IgD-negative memory B cell (primary cell): ENCODE data around the gene UGCG. TPM values are rescaled to one million over a fixed set of nuclear protein-coding genes. Genes with fewer than 3 reads are reported as not detected.
"Not testable (repeated sequence)": the region's sequence is repeated elsewhere in the genome, so short reads cannot be mapped to it uniquely, and the experiment has no call there.

Experiments
- H3K27ac Mint-ChIP-seq, 3 donors: one replicate each; pipeline ENCODE4 v1.8.0; 2020 to 2022; ENCODE audit warnings: mild to moderate bottlenecking in 3 of 3, mixed read lengths in 3 of 3, moderate library complexity in 1 of 3
- H3K27me3 Mint-ChIP-seq: one replicate; pipeline ENCODE4 v1.8.0; 2021; ENCODE audit warnings: mixed read lengths
- H3K36me3 Mint-ChIP-seq: one replicate; pipeline ENCODE4 v1.8.0; 2020; ENCODE audit warnings: mild to moderate bottlenecking, mixed read lengths
- H3K4me1 Mint-ChIP-seq, 3 donors: one replicate each; pipeline ENCODE4 v1.8.0; 2020 to 2022; ENCODE audit warnings: mixed read lengths in 3 of 3, mild to moderate bottlenecking in 1 of 3
- H3K4me3 Mint-ChIP-seq, 4 donors: one replicate each; pipeline ENCODE4 v1.8.0; 2020 to 2022; ENCODE audit warnings: mild to moderate bottlenecking in 4 of 4, mixed read lengths in 4 of 4, moderate library complexity in 3 of 4
- H3K9me3 Mint-ChIP-seq, 3 donors: one replicate each; pipeline ENCODE4 v1.8.0; 2020 to 2021; ENCODE audit warnings: mixed read lengths in 3 of 3, mild to moderate bottlenecking in 1 of 3
- polyA plus RNA-seq: library from polyadenylated mRNA; unstranded; fragments of 300-500 nt; fragmentation: Illumina TruSeq; gene quantifications from one replicate; pipeline ENCODE4 v1.2.3, GENCODE V29; 2021

UGCG gene
- polyA plus RNA-seq, 1 donor from 2014 or later = 23.7 TPM

- Mint-ChIP-seq H3K4me1 (peaks cover 35 to 43% (median 38%) of the 10 kb centered on the region in 3 donors), H3K4me3 (no peak overlapping the region), H3K9me3 (no peaks in the 10 kb centered on the region), H3K27ac (peak overlapping the region in 1 of 3 donors; percentile 83), H3K27me3 (no peaks in the 10 kb centered on the region), H3K36me3 (peaks cover 3% of the 10 kb centered on the region)
Measured at GRCh38 chr9:111902391-111903139, 6.0 kb downstream of the UGCG start.

- peak overlapping the region in 2 of 4 donors; percentile 9 to 34 for H3K4me3 Mint-ChIP-seq
- H3K4me1 Mint-ChIP-seq = peaks cover 43 to 52% (median 47%) of the 10 kb centered on the region in 3 donors
- H3K27ac Mint-ChIP-seq = peak overlapping the region in 1 of 3 donors; percentile 83
- H3K36me3 Mint-ChIP-seq, H3K27me3 Mint-ChIP-seq, H3K9me3 Mint-ChIP-seq: not testable (repeated sequence)
Measured at GRCh38 chr9:111903535-111903934, 6.9 kb downstream of the UGCG start.

- H3K27ac Mint-ChIP-seq = peak overlapping the region in 1 of 3 donors; percentile 83
- H3K4me3 Mint-ChIP-seq = peak overlapping the region in 3 of 4 donors; percentile 9 to 34 (median 21)
- H3K36me3 Mint-ChIP-seq = peaks cover 3% of the 10 kb centered on the region
- H3K4me1 Mint-ChIP-seq = peaks cover 47 to 57% (median 48%) of the 10 kb centered on the region in 3 donors
- no peaks in the 10 kb centered on the region for H3K9me3 Mint-ChIP-seq
- no peaks in the 10 kb centered on the region for H3K27me3 Mint-ChIP-seq
Measured at GRCh38 chr9:111904026-111904425, 7.4 kb downstream of the UGCG start.

GRCh38 chr9:111904891-111905291 lies 8.3 kb downstream of the UGCG start:
- peak overlapping the region in 2 of 4 donors; percentile 4 to 48 for H3K4me3 Mint-ChIP-seq
- H3K4me1 Mint-ChIP-seq = peaks cover 54 to 63% (median 55%) of the 10 kb centered on the region in 3 donors
- H3K27me3 Mint-ChIP-seq = no peaks in the 10 kb centered on the region
- H3K27ac Mint-ChIP-seq = peak overlapping the region in 2 of 3 donors; percentile 7 to 67
- no peaks in the 10 kb centered on the region for H3K9me3 Mint-ChIP-seq
- H3K36me3 Mint-ChIP-seq = peaks cover 3% of the 10 kb centered on the region

GRCh38 chr9:111907147-111907546 lies 10.5 kb downstream of the UGCG start:
- H3K36me3 Mint-ChIP-seq = peaks cover 3% of the 10 kb centered on the region
- no peaks in the 10 kb centered on the region for H3K9me3 Mint-ChIP-seq
- peak overlapping the region in 2 of 3 donors; percentile 61 to 65 for H3K27ac Mint-ChIP-seq
- H3K27me3 Mint-ChIP-seq = no peaks in the 10 kb centered on the region
- H3K4me3 Mint-ChIP-seq = peak overlapping the region in 3 of 4 donors; percentile 18 to 77 (median 41)
- peaks cover 66 to 77% (median 68%) of the 10 kb centered on the region in 3 donors for H3K4me1 Mint-ChIP-seq

- Mint-ChIP-seq H3K4me3 (peak overlapping the region; percentile 12 to 67 (median 60)), H3K9me3 (no peaks in the 10 kb centered on the region), H3K36me3 (peaks cover 3% of the 10 kb centered on the region), H3K27me3 (no peaks in the 10 kb centered on the region), H3K27ac (peak overlapping the region in 2 of 3 donors; percentile 30 to 84), H3K4me1 (peaks cover 69 to 86% (median 76%) of the 10 kb centered on the region in 3 donors)
Measured at GRCh38 chr9:111909444-111909843, 12.8 kb downstream of the UGCG start.

GRCh38 chr9:111910428-111910827 lies 13.8 kb downstream of the UGCG start:
- peaks cover 5% of the 10 kb centered on the region for H3K36me3 Mint-ChIP-seq
- peak overlapping the region in 3 of 4 donors; percentile 10 to 65 (median 15) for H3K4me3 Mint-ChIP-seq
- no peaks in the 10 kb centered on the region for H3K9me3 Mint-ChIP-seq
- H3K4me1 Mint-ChIP-seq = peaks cover 73 to 84% (median 76%) of the 10 kb centered on the region in 3 donors
- H3K27me3 Mint-ChIP-seq = no peaks in the 10 kb centered on the region
- peak overlapping the region in 2 of 3 donors; percentile 34 to 55 for H3K27ac Mint-ChIP-seq

GRCh38 chr9:111913159-111913558 lies 16.5 kb downstream of the UGCG start:
- Mint-ChIP-seq H3K27ac (peak overlapping the region in 2 of 3 donors; percentile 33 to 49), H3K4me1 (peaks cover 69 to 76% (median 69%) of the 10 kb centered on the region in 3 donors), H3K36me3 (peaks cover 7% of the 10 kb centered on the region), H3K9me3 (no peaks in the 10 kb centered on the region), H3K4me3 (peak overlapping the region in 3 of 4 donors; percentile 6 to 89 (median 55)), H3K27me3 (no peaks in the 10 kb centered on the region)

- peak overlapping the region; percentile 32 to 89 (median 48) for H3K4me3 Mint-ChIP-seq
- peak overlapping the region in 2 of 3 donors; percentile 72 to 92 for H3K27ac Mint-ChIP-seq
- H3K9me3 Mint-ChIP-seq = no peaks in the 10 kb centered on the region
- no peaks in the 10 kb centered on the region for H3K27me3 Mint-ChIP-seq
- H3K36me3 Mint-ChIP-seq = peaks cover 11% of the 10 kb centered on the region
- peaks cover 65 to 67% (median 65%) of the 10 kb centered on the region in 3 donors for H3K4me1 Mint-ChIP-seq
Measured at GRCh38 chr9:111914749-111915424, 18.3 kb downstream of the UGCG start.

- H3K9me3 Mint-ChIP-seq = no peaks in the 10 kb centered on the region
- peaks cover 11% of the 10 kb centered on the region for H3K36me3 Mint-ChIP-seq
- H3K4me3 Mint-ChIP-seq = peak overlapping the region in 3 of 4 donors; percentile 34 to 75 (median 61)
- no peaks in the 10 kb centered on the region for H3K27me3 Mint-ChIP-seq
- H3K27ac Mint-ChIP-seq = peak overlapping the region in 2 of 3 donors; percentile 72 to 92
- peaks cover 63 to 67% (median 65%) of the 10 kb centered on the region in 3 donors for H3K4me1 Mint-ChIP-seq
Measured at GRCh38 chr9:111915425-111915758, 18.8 kb downstream of the UGCG start.

GRCh38 chr9:111916234-111916645 lies 19.6 kb downstream of the UGCG start:
- no peaks in the 10 kb centered on the region for H3K9me3 Mint-ChIP-seq
- H3K4me3 Mint-ChIP-seq = peak overlapping the region in 2 of 4 donors; percentile 23 to 70
- no peaks in the 10 kb centered on the region for H3K27me3 Mint-ChIP-seq
- H3K4me1 Mint-ChIP-seq = peaks cover 55 to 58% (median 58%) of the 10 kb centered on the region in 3 donors
- H3K36me3 Mint-ChIP-seq = peaks cover 11% of the 10 kb centered on the region
- H3K27ac Mint-ChIP-seq = peak overlapping the region in 2 of 3 donors; percentile 64 to 89

GRCh38 chr9:111917201-111917600 lies 20.6 kb downstream of the UGCG start:
- Mint-ChIP-seq H3K4me3 (peak overlapping the region in 2 of 4 donors; percentile 12 to 86), H3K27ac (peak overlapping the region; percentile 5 to 44 (median 18)), H3K36me3 (peaks cover 11% of the 10 kb centered on the region), H3K4me1 (peaks cover 50 to 56% (median 54%) of the 10 kb centered on the region in 3 donors), H3K27me3 (no peaks in the 10 kb centered on the region), H3K9me3 (no peaks in the 10 kb centered on the region)

GRCh38 chr9:111917980-111918379 lies 21.4 kb downstream of the UGCG start:
- peak overlapping the region in 2 of 3 donors; percentile 5 to 44 for H3K27ac Mint-ChIP-seq
- peaks cover 49 to 58% (median 57%) of the 10 kb centered on the region in 3 donors for H3K4me1 Mint-ChIP-seq
- H3K4me3 Mint-ChIP-seq = peak overlapping the region in 2 of 4 donors; percentile 12 to 86
- no peaks in the 10 kb centered on the region for H3K27me3 Mint-ChIP-seq
- H3K9me3 Mint-ChIP-seq = no peaks in the 10 kb centered on the region
- H3K36me3 Mint-ChIP-seq = peaks cover 11% of the 10 kb centered on the region

- Mint-ChIP-seq H3K4me3 (peak overlapping the region in 3 of 4 donors; percentile 27 to 87 (median 63)), H3K36me3 (peaks cover 11% of the 10 kb centered on the region), H3K27ac (peak overlapping the region in 1 of 3 donors; percentile 54), H3K4me1 (peaks cover 39 to 47% (median 45%) of the 10 kb centered on the region in 3 donors), H3K27me3 (no peaks in the 10 kb centered on the region), H3K9me3 (no peaks in the 10 kb centered on the region)
Measured at GRCh38 chr9:111919875-111920274, 23.3 kb downstream of the UGCG start.

- Mint-ChIP-seq H3K4me1 (peaks cover 38 to 47% (median 44%) of the 10 kb centered on the region in 3 donors), H3K27me3 (no peaks in the 10 kb centered on the region), H3K27ac (peak overlapping the region in 1 of 3 donors; percentile 54), H3K36me3 (peaks cover 7% of the 10 kb centered on the region), H3K4me3 (no peak overlapping the region), H3K9me3 (no peaks in the 10 kb centered on the region)
Measured at GRCh38 chr9:111920531-111920930, 23.9 kb downstream of the UGCG start.
